Fibroblast of lung (primary cell): ENCODE measurements around the gene SDCCAG8. TPM values are rescaled to one million over a fixed set of nuclear protein-coding genes. Genes with fewer than 3 reads are reported as not detected.

Experiments used
- DNase-seq, 2 donors: peaks; one replicate each; pipeline versions ENCODE4 v3.0.0 to v3.0.0-alpha.2; 2010; ENCODE audit warnings: low read depth in 2 of 2
- H2AFZ ChIP-seq: 2 replicates; pipeline ENCODE4 v1.5.1; 2012; ENCODE audit warnings: low read length, control low read depth, inconsistent platforms
- H3K27ac ChIP-seq: 2 replicates; pipeline ENCODE4 v1.5.1; 2011; ENCODE audit warnings: low read length, control low read depth; ENCODE audit not compliant: insufficient read depth
- H3K27me3 ChIP-seq: 2 replicates; pipeline ENCODE4 v1.5.1; 2011; ENCODE audit warnings: mild to moderate bottlenecking, low read length; ENCODE audit not compliant: control insufficient read depth, insufficient read depth
- H3K36me3 ChIP-seq: 2 replicates; pipeline ENCODE4 v1.5.1; 2011; ENCODE audit warnings: low read length; ENCODE audit not compliant: control insufficient read depth, insufficient read depth
- H3K4me1 ChIP-seq: 2 replicates; pipeline ENCODE4 v1.5.1; 2011; ENCODE audit warnings: low read length; ENCODE audit not compliant: control insufficient read depth, insufficient read depth; ENCODE audit errors: extremely low read depth
- H3K4me2 ChIP-seq: 2 replicates; pipeline ENCODE4 v1.5.1; 2011; ENCODE audit warnings: low read length, control low read depth; ENCODE audit not compliant: insufficient read depth; ENCODE audit errors: extremely low read depth
- H3K4me3 ChIP-seq, 4 experiments: fragments of 200-600 bp in 1 of 4; sonication (generic) in 1 of 4; replicated peaks in 1 of 4; 2 replicates each; pipeline ENCODE4 v1.5.1; 2011 to 2016; ENCODE audit warnings: low read length in 4 of 4, low read depth in 3 of 4, mild to moderate bottlenecking in 3 of 4, control low read depth in 2 of 4, inconsistent platforms in 1 of 4, mixed read lengths in 1 of 4; ENCODE audit not compliant: insufficient read depth in 1 of 4; ENCODE audit errors: control extremely low read depth in 1 of 4
- H3K79me2 ChIP-seq: 2 replicates; pipeline ENCODE4 v1.5.1; 2012; ENCODE audit warnings: mild to moderate bottlenecking, low read length, inconsistent platforms; ENCODE audit not compliant: control insufficient read depth, insufficient read depth
- H3K9ac ChIP-seq: 2 replicates; pipeline ENCODE4 v1.5.1; 2011; ENCODE audit warnings: mild to moderate bottlenecking, low read length, control low read depth; ENCODE audit not compliant: insufficient read depth
- H3K9me3 ChIP-seq: 2 replicates; pipeline ENCODE4 v1.5.1; 2012; ENCODE audit warnings: low read depth, low read length; ENCODE audit not compliant: control insufficient read depth, insufficient read depth
- H4K20me1 ChIP-seq: 2 replicates; pipeline ENCODE4 v1.5.1; 2011; ENCODE audit warnings: low read length; ENCODE audit not compliant: control insufficient read depth, insufficient read depth; ENCODE audit errors: extremely low read depth
- EZH2 ChIP-seq: IDR thresholded peaks from 2 replicates; pipeline ENCODE4 v1.5.1; 2012; ENCODE audit warnings: low read length, control low read depth, mild to moderate bottlenecking; ENCODE audit errors: missing control alignments
- polyA plus RNA-seq, 2 donors: library from polyadenylated mRNA; depleted of rRNA in 1 of 2; stranded (reverse) in 1 of 2; unstranded in 1 of 2; fragments of >200 nt; gene quantifications; 2 replicates each; pipeline ENCODE4 v1.2.1, GENCODE V29; 2011 to 2012; ENCODE audit warnings: missing spikeins in 1 of 2
- total RNA-seq: library from RNA; depleted of rRNA; stranded (reverse); fragments of >200 nt; gene quantifications from 2 replicates; pipeline ENCODE4 v1.2.1, GENCODE V29; 2014
- TF ChIP-seq, protein P1 (sequence below), 2 donors: IDR thresholded peaks in 1 of 2; conservative IDR thresholded peaks in 1 of 2; 1 replicate in 1 of 2; 2 replicates in 1 of 2; pipeline ENCODE4 v1.5.1; 2011 to 2012; ENCODE audit warnings: low read length in 2 of 2, control low read depth in 1 of 2, inconsistent platforms in 1 of 2, low read depth in 1 of 2, mild to moderate bottlenecking in 1 of 2

The SDCCAG8 gene
- total and polyA plus RNA-seq, 2 donors (not counting 1 experiment from before 2014, with no cell fraction given) = 34.8 to 53.2 TPM

DNA sequence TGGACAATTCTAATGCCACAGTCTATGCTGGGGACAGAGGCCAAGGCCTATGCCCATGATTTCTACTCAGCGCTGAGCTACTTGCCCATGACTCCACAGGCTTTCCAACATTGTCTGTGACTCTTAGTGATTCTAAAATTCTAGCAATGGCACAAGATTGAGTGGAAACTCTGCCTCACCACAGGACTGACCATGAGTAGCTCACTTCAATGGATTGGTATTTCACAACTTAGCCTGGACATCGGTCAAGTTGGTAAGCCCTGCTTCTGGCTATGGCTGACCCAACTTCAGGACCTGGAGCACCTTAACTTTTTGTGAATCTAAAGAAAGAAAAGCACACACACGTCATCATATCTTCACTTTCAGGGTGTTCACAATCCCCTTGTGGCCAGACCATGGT lies 255.1 kb downstream of the SDCCAG8 start:
- Histone ChIP-seq H3K79me2 (no peaks in the 10 kb centered on the region), H3K4me3 (no peak overlapping the region), H3K9ac (no peak overlapping the region), H3K4me1 (no peaks in the 10 kb centered on the region), H4K20me1 (no peaks in the 10 kb centered on the region), H3K27ac (no peak overlapping the region), H3K9me3 (no peaks in the 10 kb centered on the region), H3K36me3 (peaks cover 6% of the 10 kb centered on the region), H3K4me2 (no peak overlapping the region), H3K27me3 (no peaks in the 10 kb centered on the region), H2AFZ (no peak overlapping the region)
- no peak for DNase-seq
- TF ChIP-seq, protein P1, sequence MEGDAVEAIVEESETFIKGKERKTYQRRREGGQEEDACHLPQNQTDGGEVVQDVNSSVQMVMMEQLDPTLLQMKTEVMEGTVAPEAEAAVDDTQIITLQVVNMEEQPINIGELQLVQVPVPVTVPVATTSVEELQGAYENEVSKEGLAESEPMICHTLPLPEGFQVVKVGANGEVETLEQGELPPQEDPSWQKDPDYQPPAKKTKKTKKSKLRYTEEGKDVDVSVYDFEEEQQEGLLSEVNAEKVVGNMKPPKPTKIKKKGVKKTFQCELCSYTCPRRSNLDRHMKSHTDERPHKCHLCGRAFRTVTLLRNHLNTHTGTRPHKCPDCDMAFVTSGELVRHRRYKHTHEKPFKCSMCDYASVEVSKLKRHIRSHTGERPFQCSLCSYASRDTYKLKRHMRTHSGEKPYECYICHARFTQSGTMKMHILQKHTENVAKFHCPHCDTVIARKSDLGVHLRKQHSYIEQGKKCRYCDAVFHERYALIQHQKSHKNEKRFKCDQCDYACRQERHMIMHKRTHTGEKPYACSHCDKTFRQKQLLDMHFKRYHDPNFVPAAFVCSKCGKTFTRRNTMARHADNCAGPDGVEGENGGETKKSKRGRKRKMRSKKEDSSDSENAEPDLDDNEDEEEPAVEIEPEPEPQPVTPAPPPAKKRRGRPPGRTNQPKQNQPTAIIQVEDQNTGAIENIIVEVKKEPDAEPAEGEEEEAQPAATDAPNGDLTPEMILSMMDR (conservative IDR thresholded peaks at IDR 0.05 in 1 of 2, IDR thresholded peaks at IDR 0.05 in 1 of 2; ENCODE audit: low read depth in 1 of 2, low read length in 2 of 2) = no peak
- TF ChIP-seq EZH2 = no peak

DNA sequence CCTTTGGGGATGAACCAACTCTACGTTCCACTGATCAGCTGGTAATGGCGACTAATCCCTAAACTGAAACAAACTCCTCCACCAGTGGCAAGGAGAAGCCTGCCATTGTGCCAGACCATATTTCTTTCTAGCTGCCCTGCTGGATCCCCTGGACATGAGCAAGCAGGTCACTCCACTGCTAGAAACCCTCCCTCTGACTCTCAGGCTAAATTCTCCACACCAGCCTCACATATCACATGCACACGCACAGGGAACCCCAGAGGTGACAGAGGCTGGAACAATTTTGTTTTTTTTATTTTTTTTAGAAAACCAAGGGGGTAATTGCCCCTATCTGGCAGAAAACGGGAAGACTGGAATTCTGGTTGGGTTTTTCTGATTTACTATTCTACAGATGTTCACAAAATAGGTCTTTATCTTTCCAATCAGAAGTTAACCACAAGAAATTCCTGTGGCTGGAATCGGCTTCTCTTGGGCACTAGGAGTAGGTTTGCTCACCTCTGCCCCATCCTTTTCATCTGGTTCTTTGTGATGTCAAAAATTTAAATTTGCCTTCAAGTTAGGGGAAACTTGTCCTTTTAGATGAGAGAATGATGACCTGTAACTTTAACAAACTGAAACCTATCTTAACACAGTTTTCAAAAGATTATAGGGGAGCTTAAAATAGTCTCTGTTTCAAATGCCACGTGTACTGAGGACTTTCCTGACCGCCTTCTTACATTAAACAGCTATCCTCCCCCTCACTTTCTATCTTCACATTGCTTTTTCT lies 258.1 kb downstream of the SDCCAG8 start:
- Histone ChIP-seq H3K9me3 (no peaks in the 10 kb centered on the region), H3K27ac (no peak overlapping the region), H2AFZ (no peak overlapping the region), H3K4me1 (no peaks in the 10 kb centered on the region), H3K4me3 (no peak overlapping the region), H3K27me3 (no peaks in the 10 kb centered on the region), H3K79me2 (no peaks in the 10 kb centered on the region), H3K4me2 (no peak overlapping the region), H4K20me1 (no peaks in the 10 kb centered on the region), H3K36me3 (peaks cover 6% of the 10 kb centered on the region), H3K9ac (no peak overlapping the region)
- TF ChIP-seq EZH2 = no peak
- TF ChIP-seq, protein P1 (conservative IDR thresholded peaks at IDR 0.05 in 1 of 2, IDR thresholded peaks at IDR 0.05 in 1 of 2; ENCODE audit: low read depth in 1 of 2, low read length in 2 of 2) = no peak
- peak; percentile 27 to 86 for DNase-seq

DNA sequence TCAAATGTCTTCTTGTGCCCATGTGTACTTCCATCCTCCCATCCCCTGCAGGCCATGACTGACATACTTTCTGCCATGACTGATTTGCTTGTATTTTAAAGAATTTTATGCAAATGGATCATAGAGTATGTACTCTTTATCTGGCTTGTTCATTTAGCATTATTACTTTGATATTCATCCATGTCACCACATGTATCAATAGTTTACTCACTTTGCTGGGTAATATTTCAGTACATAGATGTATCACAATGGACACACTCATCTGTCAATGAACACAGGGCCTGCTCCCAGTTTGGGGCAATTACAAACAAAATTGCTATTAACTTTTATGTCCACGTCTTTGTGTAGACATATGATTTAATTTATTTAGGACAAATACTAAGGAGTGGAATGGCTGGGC lies 259.1 kb downstream of the SDCCAG8 start:
- H2AFZ ChIP-seq = no peak overlapping the region
- H3K27me3 ChIP-seq = no peaks in the 10 kb centered on the region
- no peak for DNase-seq
- H3K36me3 ChIP-seq = peaks cover 6% of the 10 kb centered on the region
- H3K4me1 ChIP-seq = no peaks in the 10 kb centered on the region
- H3K4me2 ChIP-seq = no peak overlapping the region
- H3K4me3 ChIP-seq = no peak overlapping the region
- no peaks in the 10 kb centered on the region for H3K79me2 ChIP-seq
- H4K20me1 ChIP-seq = no peaks in the 10 kb centered on the region
- no peak overlapping the region for H3K9ac ChIP-seq
- H3K9me3 ChIP-seq = no peaks in the 10 kb centered on the region
- no peak overlapping the region for H3K27ac ChIP-seq
- no peak for TF ChIP-seq EZH2
- TF ChIP-seq, protein P1 (conservative IDR thresholded peaks at IDR 0.05 in 1 of 2, IDR thresholded peaks at IDR 0.05 in 1 of 2; ENCODE audit: low read depth in 1 of 2, low read length in 2 of 2) = no peak
